Renal cortical epithelial cell (primary cell): Measurements from ENCODE around the gene SCNN1A. TPM values are rescaled to one million over a fixed set of nuclear protein-coding genes. Genes with fewer than 3 reads are reported as not detected.

Experiments used
- DNase-seq: peaks from one replicate; pipeline ENCODE4 v3.0.0-alpha.2; 2011; ENCODE audit warnings: low read depth
- total RNA-seq: library from RNA; depleted of rRNA; stranded (reverse); fragments of >200 nt; gene quantifications from 2 replicates; pipeline ENCODE4 v1.2.3, GENCODE V29; 2014

SCNN1A gene
- 57.5 and 243 TPM in 2 replicates for total RNA-seq

GRCh38 chr12:6375269-6376078 is at the start of gene SCNN1A:
TSS of gene SCNN1A (minus strand) at chr12:6375563. CDS start at chr12:6374783, 780 bp downstream.
- DNase-seq: peak; percentile 61

GRCh38 chr12:6424866-6425265 is 49.5 kb upstream of the SCNN1A start:
- DNase-seq: no peak

GRCh38 chr12:6424008-6424347 is 48.6 kb upstream of the SCNN1A start:
- peak; percentile 4 for DNase-seq

GRCh38 chr12:6423267-6424007 is 48.1 kb upstream of the SCNN1A start:
- DNase-seq: peak; percentile 84

GRCh38 chr12:6420364-6420763 is 45.0 kb upstream of the SCNN1A start:
- no peak for DNase-seq

GRCh38 chr12:6418796-6419195 is 43.4 kb upstream of the SCNN1A start:
- no peak for DNase-seq

GRCh38 chr12:6416596-6416995 is 41.2 kb upstream of the SCNN1A start:
- DNase-seq: no peak

GRCh38 chr12:6407236-6407954 is 32.0 kb upstream of the SCNN1A start:
- DNase-seq: no peak

- DNase-seq: no peak
Measured at GRCh38 chr12:6405963-6406362, 30.6 kb upstream of the SCNN1A start.

- no peak for DNase-seq
Measured at GRCh38 chr12:6404390-6404789, 29.0 kb upstream of the SCNN1A start.

- no peak for DNase-seq
Measured at GRCh38 chr12:6399884-6400644, 24.7 kb upstream of the SCNN1A start.

GRCh38 chr12:6396031-6396430 is 20.7 kb upstream of the SCNN1A start:
- DNase-seq: no peak

GRCh38 chr12:6394398-6394797 is 19.0 kb upstream of the SCNN1A start:
- DNase-seq: no peak

GRCh38 chr12:6393109-6393508 is 17.7 kb upstream of the SCNN1A start:
- no peak for DNase-seq

- DNase-seq: peak; percentile 15
Measured at GRCh38 chr12:6392504-6392903, 17.1 kb upstream of the SCNN1A start.

GRCh38 chr12:6391013-6391412 is 15.7 kb upstream of the SCNN1A start:
- no peak for DNase-seq

- no peak for DNase-seq
Measured at GRCh38 chr12:6390084-6390799, 14.9 kb upstream of the SCNN1A start.

GRCh38 chr12:6387541-6387940 is 12.2 kb upstream of the SCNN1A start:
- DNase-seq: no peak

GRCh38 chr12:6386491-6386890 is 11.1 kb upstream of the SCNN1A start:
- no peak for DNase-seq

GRCh38 chr12:6386038-6386437 is 10.7 kb upstream of the SCNN1A start:
- no peak for DNase-seq
